NCI-H2196 treated with DMSO at 0.1 percent for 48 hours (cell line): ENCODE measurements around the gene ADGRD1.

Experiments
- DNase-seq: peaks from one replicate; lab custom pipeline; 2025; ENCODE audit not compliant: unreplicated experiment; lab: John Stamatoyannopoulos, UW

The ADGRD1 gene

DNA sequence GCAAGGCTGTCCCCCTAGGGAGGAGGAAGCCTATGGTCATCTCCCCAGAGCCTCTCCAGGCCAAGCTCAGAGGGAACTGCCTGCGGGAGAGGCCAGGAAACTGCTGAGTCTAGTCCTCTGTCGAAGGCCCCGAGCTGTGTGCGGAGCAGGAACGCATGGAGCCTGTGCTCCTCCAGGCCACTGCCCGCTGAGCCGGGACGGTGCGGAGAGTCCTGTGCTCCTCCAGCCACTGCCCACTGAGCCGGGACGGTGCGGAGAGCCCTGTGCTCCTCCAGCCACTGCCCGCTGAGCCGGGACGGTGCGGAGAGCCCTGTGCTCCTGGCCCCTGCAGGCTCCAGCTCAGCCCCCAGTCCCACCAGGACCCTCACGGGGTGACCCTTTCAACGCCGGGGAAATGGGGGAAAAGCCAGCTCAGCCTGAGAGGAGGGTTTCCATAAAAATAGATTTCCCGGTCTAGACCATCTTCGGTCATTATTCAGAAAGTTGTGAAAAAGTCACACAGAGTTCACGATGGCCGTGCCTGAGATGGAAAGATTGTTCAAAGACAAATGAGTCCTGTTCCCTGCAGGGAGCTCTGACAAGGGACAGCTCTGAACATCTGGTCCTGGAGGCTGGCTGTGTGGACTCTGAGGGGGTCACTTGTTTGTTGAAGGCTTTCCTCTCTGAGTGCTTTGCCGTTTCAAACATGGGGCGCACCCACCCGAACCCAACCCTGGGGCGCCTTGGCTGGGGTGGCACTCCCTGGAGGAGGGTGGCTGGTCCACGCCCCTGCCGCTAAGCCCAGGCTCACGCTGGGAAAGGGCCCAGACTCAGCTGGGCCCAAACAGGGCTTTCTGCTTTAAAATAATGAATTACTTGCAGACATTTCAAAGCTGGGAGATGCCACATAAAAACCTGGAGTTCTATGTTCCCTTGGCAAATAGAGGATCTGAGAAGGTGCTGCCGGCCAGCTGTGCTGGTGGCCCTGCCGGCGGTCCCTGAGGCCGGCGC, 85.5 kb downstream of the ADGRD1 start:
- DNase-seq: no peak

DNA sequence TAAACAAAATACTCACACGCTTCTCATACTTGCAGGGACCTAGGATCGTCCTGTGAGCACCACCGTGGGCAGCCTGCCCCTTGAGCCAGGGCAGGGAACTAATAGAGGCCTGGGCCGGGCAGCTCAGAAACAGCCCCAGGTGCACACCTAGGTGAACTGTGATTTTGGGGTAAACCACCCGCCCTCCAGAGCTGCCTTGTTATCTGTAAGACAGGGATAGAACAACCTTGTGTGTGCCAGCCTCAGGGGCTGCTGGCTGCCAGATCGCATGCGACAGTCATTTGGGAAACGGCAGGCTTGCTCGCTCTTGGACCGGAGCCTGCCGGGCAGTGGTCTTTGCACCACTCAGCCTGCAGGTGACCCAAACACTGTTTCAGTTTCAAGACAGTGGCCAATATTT, 86.8 kb downstream of the ADGRD1 start:
- no peak for DNase-seq

DNA sequence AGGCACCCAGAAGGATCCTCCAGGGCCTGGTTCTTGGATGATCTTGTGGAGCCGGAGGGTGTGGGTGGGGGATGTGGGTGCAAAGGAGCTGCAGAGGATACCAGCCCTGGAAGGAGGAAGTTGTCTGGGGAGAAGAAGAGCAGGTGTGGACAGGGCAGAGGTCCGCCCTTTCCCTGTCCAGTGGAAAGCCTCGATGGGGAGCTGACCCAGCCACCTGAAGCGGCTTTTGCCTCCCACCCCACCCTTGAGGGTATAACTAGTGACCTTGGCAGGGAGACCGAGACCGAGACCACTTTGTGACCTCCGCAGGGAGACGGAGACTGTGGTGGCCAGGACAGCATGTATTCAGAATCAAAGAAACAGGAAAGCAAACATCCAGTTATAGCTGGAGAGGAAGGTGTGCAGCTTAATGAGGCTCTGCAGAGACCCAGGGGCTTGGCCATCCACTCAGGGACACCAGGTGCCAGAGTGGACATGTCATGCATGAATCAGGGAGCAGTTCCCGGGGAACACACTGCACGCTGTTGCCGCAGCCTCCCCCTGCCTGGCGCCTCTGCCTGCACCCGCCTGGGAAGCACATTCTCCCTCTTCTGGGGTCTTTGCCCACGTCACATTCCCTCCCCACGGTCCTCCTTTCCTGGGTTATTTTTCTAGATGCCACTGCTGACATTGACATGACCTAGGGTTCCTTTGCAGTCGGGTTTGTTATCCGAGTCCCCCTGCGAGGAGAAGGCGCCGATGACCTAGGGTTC, 87.7 kb downstream of the ADGRD1 start:
- peak; percentile 44 for DNase-seq

DNA sequence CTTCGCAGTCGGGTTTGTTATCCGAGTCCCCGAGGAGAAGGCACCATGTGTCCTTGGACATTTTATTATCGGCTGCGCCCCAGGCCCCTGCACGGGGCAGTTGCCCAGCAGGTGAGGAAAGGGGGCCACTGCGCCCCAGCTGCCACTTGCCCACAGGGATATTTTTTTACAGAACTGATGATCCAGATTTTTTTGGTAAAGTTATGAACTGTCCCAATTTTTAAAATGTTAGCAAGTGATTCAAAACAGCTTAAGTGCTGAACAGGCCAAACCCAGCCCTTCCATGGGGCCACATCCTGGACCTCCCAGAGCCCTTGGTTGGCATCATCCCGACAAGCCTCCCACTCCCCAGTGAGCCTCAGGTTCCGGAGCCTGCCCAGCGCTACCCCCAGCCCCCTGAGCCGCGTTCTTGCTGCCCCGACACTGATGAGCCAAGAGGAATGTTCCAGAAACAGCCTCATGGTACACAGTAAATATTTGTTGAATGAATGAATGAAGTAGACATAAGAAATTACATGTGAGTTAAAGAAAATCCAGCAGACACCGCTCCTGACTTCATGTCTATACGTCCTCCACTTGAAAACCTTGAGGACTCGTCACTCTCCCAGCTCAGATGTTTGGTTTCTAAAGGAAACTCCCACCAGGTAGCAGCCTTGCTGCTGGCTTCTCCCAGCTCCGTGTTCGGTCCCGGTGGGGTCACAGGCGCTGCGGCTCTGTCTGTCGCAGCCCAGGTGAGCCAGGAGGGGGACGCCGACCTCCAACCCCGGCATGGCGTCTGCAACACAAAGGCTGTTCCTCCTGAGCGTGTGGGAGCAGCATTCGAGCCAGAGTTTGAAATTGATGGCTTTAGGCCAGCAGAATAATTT, 88.5 kb downstream of the ADGRD1 start:
- DNase-seq: no peak

DNA sequence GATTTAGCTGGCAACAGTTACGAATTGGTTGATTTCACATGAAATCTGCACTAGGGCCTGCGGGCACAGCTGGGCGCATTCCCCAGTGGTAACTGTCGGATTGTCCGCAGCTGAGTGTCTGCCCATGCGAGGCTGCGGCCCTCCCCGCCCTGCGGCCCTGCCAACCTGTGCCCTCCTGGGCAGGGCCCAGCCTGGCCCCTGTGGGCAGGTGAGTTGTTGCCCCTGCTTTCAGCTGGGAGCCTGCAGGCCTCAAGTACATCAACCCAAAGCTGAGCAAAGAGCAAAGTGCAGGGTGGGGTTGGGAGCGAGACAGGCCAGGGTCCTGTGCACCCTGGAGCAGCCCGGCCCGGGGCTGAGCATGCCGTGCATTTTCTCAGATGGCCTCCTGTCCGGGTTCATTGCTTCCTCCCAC, 89.1 kb downstream of the ADGRD1 start:
- DNase-seq: no peak

DNA sequence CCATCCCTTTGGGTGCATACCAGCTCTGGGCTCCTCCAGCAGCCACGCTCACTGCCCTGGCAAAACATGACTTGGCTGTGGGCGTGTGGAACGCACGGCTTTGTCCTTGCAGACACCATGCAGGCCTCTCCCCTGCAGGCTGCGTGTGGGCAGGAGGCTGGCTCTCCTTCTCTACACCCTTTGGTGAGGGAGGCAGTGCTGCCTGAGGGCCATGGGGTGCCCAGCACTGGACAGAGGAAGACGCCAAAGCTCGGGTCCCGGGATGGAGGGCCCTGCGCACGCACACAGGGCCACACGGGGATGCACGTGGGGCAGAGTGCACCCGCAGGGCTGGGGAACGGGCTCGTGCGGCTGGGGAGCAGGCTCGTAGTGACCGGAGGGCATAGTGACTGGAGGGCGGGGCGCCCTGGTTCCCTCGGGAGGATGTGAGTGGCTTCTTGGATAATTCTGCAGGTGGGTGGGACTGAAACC, 89.7 kb downstream of the ADGRD1 start:
- DNase-seq: no peak

DNA sequence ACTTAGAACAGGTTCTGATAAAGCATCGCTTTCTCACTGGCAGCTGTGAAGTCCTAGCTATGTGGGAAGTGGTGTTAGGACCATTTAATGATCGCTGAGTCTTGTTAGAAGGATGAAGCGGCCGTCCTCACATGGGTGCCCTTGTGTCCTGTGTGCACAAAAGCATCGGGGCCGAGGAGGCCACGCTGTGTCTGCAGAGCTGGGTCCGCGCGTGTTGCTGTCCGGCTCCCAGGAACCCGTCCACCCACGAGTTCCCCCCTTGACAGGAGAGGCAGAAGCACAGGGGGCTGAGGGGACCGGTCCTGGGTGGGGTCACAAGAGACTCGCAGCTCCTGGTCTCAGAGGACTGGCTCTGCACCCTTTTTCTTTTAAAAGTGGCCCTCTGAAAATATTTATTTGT, 90.4 kb downstream of the ADGRD1 start:
- DNase-seq: no peak

DNA sequence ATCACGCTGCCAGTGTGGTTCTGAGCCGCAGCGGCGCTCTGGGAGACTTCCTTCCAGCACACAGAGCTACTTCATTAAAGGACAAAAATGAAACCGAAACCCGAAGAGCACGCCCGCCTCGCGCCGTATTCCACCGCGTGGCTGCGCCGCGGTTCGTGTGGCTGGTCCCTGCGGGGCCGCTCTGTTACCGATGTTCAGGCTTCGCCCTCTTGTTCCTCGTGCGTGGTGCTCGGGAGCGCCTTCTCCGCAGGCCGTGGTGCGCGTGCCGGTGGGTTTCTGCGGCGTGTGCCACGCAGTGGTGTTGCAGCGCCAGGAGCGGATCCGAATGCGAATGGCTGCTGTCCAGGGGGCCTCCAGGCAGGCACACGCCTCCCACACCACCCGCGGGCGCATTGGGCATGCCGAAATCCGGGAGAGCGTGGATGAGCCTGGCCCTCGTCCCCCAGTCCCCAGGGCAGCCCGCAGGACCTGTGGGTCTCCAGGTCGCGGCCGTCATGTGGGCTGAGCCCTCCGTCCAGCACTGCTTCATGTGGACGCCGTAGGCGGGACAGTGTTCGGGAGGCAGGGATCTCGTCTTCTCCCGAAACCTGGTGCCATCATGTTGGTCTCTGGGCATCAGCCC, 91.2 kb downstream of the ADGRD1 start:
- no peak for DNase-seq

DNA sequence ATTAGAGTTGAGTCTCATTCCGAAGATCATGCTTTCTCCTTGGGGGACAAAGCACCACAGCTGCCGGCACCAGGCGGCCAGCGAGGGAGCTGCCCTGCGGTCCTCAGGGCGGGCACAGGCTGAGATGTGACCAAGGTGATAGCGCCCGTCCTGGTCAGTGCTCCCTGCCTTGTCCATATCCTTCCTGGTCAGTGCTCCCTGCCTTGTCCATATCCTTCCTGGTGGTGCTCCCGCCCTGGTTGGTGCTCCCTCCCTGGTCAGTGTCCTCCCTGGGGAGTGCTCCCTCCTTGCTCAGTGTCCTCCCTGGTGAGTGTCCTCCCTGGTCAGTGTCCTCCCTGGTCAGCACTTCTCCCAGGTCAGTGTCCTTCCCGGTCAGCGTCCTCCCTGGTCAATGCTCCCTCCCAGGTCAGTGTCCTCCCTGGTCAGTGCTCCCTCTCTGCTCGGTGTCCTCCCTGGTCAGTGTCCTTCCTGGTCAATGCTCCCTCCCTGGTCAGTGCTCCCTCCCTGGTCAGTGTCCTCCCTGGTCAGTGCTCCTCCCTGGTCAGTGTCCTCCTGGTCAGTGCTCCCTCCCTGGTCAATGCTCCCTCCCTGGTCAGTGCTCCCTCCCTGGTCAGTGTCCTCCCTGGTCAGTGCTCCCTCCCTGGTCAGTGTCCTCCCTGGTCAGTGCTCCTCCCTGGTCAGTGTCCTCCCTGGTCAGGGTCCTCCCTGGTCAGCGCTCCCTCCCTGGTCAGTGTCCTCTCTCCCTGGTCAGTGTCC, 92.2 kb downstream of the ADGRD1 start:
- DNase-seq: no peak

DNA sequence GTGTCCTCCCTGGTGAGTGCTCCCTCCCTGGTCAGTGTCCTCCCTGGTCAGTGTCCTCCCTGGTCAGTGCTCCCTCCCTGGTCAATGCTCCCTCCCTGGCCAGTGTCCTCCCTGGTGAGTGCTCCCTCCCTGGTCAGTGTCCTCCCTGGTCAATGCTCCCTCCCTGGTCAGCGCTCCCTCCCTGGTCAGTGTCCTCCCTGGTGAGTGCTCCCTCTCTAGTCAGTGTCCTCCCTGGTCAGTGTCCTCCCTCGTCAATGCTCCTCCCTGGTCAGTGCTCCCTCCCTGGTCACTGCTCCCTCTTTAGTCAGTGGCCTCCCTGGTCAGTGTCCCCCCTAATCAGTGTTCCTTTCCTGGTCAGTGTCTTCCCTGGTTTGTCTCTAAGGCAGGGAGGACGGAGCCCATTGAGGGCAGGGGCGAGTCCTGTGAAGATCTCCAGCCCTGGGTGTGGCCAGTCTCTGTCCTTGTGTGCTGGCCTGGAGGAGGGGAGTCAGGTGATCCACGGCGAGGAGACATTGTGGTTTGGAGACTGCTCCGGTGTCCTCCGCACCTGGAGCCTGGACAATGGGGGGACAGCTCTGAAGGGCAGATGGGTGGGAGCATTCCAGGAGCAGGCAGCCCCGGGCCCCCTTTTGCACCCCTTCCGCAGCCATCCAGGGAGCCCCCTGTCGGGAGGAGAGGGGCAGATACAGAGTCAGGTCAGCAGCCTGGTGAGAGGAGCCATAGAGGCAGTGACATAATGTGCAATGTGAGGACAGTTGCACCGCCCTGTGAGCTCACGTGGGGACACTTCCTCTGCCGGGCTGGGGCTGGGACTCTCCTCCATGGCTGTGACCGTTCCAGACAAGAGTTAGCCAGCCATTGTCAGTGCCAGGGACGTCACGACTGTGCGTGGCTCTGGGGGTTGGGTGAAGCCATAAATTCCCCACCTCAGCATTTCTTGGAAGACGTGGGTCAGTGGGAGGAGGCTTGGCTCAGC, 93.4 kb downstream of the ADGRD1 start:
- DNase-seq: no peak

DNA sequence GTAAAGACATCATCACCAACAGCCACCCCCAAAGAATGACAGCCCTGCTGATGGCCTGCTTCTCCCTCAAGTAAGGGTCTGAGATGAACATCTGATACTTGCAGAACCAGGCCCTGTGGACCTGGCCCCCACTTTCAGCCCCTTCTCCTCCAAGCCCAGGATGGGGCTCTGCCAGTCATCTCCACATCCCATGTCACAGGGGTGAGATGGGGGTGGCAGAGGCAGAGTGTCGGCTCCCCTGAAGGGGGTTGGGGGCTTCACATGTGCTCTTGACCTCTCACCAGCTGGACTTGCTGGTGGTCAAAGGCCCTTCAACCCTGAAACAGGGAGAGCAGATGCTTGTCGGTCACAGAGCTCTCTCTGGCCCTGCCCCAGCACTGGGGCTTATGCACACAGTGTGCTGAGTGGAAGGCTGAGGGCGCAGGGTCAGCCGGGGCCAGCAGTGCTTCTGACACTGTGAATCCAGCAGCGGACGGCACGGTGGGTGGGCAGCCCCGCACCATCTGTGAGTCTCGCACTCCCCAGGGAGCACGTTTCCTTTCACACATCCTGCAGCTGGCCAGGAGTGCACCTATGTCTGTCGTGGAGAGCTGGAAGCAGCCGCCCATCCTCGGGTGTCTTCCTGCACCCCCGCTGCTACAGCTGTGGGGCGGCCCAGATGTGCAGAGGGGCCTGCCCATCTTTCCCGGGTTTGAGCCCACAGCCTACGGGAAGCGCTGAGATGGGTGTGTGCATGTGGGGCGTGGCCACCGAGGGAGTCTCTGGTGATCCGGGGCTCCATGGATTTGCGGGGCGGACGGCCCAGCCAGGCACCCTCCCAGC, 94.3 kb downstream of the ADGRD1 start:
- no peak for DNase-seq

DNA sequence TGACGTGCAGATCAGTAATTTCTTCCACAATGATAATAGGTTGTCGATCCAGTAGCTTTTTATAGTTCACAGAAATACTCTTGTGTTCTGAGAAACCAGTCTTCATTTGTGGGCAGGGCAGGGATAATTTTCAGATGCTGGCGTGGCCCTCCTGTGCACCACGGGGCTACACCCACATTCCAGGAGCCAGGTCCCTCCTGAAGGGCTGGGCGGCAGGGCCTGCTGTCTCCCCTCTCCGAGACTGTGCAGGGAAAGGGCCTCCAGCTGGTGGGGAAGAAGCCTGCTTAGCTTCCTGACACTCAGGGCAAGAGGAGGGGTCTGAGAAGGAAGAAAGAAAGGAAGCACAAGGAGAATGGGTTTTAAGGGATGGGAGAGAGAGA, 94.9 kb downstream of the ADGRD1 start:
- DNase-seq: no peak

DNA sequence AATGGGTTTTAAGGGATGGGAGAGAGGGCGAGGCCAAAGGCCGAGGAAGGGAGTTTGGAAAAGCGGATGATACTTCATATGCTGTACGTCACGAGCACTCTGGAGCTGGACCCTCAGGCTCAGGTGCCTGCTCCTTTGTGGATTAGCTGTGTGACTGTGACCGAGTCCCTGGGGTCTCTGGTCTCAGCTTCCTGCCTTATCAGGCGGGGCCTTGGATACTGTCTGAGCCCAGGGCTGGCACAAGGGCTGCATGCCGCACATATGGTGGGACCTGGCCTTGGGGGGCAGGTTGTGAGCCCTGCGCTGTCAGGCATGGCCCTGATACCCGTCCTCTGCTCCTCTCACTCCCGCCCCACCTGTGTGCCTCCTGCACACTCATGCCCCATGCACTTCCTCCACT, 95.3 kb downstream of the ADGRD1 start:
- no peak for DNase-seq

DNA sequence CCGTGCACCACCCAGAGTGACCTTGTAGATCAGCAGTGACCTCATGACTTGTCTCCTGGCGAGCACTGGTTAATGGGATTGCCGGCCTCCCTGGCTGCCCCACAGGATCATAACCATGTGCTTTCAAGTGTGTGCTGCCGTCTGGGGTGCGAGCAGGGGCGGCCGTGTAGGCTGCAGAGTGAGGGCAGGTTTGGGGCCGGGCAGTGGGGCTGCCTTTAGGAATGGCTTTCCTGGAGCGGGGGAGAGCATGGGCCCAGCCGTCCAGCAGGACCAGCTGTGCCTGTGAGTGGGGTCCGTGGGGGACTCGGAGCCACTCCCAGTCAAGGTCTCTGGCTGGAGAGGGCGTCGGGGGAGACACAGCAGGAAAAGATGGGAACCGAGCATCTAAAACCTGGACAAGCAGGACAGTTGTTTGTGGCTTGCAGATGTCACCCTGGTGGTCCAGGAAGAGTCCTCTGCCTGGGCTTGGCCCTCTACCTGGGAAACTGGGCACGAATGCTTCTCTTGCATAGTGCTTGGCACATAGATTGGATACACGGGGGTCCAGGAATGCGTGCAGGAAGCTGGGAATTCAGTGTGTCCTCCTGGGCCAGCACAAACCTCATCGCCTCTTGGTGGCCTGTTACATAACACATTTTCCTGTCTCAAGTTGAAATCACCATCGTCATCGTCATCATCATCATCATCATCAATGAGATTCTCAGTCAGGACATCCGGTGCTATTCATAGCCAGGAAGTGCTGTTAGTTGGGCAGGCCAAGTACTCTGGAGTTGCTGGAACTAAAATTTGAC, 96.0 kb downstream of the ADGRD1 start:
- DNase-seq: no peak

DNA sequence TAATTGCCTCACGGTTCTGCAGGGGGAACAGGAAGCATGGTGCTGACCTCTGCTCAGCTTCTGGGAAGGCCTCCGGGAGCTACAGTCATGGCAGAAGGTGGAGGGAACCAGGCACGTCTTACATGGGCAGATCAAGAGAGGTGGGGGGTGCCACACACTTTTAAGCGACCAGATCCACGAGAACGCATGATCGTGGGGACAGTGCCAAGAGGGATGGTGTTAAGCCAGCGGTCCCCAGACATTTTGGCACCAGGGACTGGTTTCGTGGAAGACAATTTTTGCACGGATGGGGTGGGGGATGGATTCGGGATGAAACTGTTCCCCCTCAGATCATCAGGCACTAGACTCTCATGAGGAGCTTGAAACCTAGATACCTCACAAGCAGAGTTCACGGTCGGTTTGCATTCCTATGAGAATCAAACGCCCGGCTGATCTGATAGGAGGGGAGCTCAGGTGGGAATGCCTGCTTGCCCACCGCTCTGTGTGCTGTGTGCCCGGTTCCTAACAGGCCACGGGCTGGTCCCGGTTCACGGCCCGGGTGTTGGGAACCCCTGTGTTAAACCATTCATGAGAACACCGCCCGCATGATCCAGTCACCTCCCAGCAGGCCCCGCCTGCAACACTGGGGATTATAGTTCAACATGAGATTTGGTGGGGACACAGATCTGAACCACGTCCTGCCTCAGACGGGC, 96.9 kb downstream of the ADGRD1 start:
- no peak for DNase-seq

DNA sequence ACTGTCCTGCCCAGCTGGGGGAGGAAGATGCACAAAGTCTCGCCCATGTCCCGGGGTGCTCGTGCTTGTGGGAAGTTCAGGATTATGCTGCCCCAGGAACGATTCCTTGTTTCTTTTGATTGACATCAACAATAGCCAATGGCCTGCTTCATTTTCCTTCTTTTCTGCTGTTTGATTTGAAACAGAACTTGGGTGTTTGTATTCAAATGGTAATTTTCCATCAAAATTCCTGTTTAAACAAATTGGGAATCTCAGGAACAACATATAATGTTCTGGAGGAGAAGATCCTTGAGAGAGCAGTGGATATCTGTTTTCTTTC, 97.4 kb downstream of the ADGRD1 start:
- DNase-seq: no peak
